Effector memory CD8-positive, alpha-beta T cell (primary cell): ENCODE measurements around the gene TTLL3.

Experiments used
- ATAC-seq: fragments of 150-1000 bp; cut with Tn5 transposase; replicated peaks from 2 replicates; pipeline ENCODE4 v1.10.0; 2021; ENCODE audit warnings: mild to moderate bottlenecking, moderate library complexity
- DNase-seq, 3 experiments: peaks; one replicate each; pipeline ENCODE4 v3.0.0; 2021
- H3K27ac Mint-ChIP-seq, 2 donors: one replicate each; pipeline ENCODE4 v1.8.0; 2022; ENCODE audit warnings: mild to moderate bottlenecking in 2 of 2, mixed read lengths in 2 of 2, moderate library complexity in 2 of 2
- H3K27me3 Mint-ChIP-seq, 2 donors: one replicate each; pipeline ENCODE4 v1.8.0; 2022; ENCODE audit warnings: mixed read lengths in 2 of 2
- H3K36me3 Mint-ChIP-seq: one replicate; pipeline ENCODE4 v1.8.0; 2022; ENCODE audit warnings: mild to moderate bottlenecking, moderate library complexity, mixed read lengths; ENCODE audit not compliant: insufficient read depth
- H3K4me1 Mint-ChIP-seq, 2 donors: one replicate each; pipeline ENCODE4 v1.8.0; 2022; ENCODE audit warnings: low read depth in 2 of 2, mixed read lengths in 2 of 2
- H3K4me3 Mint-ChIP-seq, 2 donors: one replicate each; pipeline ENCODE4 v1.8.0; 2022; ENCODE audit warnings: mild to moderate bottlenecking in 2 of 2, mixed read lengths in 2 of 2, moderate library complexity in 2 of 2
- H3K9me3 Mint-ChIP-seq, 2 donors: one replicate each; pipeline ENCODE4 v1.8.0; 2022; ENCODE audit warnings: mixed read lengths in 2 of 2

Gene TTLL3

DNA sequence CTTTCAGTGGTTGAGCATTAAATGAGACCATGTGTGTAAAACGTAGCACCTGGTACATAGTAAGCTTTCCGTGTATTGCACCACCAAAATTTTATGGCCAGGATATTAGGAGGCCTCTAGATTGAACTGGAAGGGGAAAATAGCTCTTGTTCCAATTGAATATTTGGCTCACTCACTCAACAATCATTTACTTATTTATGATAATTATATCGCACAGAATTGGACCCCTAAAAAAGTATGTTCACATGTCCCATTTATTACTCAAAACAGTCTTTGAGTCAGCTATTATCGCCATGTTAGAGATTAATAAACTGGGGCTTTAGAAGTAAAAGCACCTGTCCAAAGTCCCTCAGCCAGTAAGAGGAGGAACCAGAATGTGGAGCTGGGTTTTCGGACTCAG, 5.1 kb upstream of the TTLL3 start:
- no peaks in the 10 kb centered on the region for H3K27me3 Mint-ChIP-seq
- peak overlapping the region in 1 of 2 donors; percentile 32 for H3K27ac Mint-ChIP-seq
- ATAC-seq (no peak), DNase-seq (no peak)
- no peaks in the 10 kb centered on the region for H3K9me3 Mint-ChIP-seq
- no peak overlapping the region for H3K4me3 Mint-ChIP-seq
- peaks cover 37 to 45% of the 10 kb centered on the region in 2 donors for H3K4me1 Mint-ChIP-seq
- peaks cover 75% of the 10 kb centered on the region for H3K36me3 Mint-ChIP-seq

DNA sequence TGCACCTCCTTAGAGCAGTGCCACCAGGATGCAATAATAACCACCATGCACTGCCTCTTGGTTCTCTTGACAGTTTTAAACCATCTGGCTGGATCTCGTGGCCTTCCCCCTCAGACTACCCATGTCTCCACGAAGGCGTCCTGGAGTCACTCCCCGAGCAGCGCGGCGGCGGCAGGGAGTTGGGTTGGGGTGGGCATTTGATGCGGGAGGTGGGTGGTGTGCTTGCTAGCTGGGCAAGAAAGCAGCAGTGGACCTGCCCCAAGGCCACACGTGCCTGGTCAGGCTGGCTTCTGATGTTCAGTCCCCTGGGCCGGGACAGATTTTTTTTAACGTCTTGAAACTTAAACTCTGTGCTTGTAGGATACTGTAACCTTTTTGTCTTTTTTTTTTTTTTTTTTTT, 3.9 kb upstream of the TTLL3 start:
- H3K4me1 Mint-ChIP-seq, result peaks cover 45 to 54% of the 10 kb centered on the region in 2 donors
- H3K9me3 Mint-ChIP-seq, result no peaks in the 10 kb centered on the region
- DNase-seq (no peak), ATAC-seq (no peak)
- H3K36me3 Mint-ChIP-seq, result peaks cover 68% of the 10 kb centered on the region
- no peaks in the 10 kb centered on the region for H3K27me3 Mint-ChIP-seq
- H3K27ac Mint-ChIP-seq, result peak overlapping the region; percentile 75 to 80
- no peak overlapping the region for H3K4me3 Mint-ChIP-seq

DNA sequence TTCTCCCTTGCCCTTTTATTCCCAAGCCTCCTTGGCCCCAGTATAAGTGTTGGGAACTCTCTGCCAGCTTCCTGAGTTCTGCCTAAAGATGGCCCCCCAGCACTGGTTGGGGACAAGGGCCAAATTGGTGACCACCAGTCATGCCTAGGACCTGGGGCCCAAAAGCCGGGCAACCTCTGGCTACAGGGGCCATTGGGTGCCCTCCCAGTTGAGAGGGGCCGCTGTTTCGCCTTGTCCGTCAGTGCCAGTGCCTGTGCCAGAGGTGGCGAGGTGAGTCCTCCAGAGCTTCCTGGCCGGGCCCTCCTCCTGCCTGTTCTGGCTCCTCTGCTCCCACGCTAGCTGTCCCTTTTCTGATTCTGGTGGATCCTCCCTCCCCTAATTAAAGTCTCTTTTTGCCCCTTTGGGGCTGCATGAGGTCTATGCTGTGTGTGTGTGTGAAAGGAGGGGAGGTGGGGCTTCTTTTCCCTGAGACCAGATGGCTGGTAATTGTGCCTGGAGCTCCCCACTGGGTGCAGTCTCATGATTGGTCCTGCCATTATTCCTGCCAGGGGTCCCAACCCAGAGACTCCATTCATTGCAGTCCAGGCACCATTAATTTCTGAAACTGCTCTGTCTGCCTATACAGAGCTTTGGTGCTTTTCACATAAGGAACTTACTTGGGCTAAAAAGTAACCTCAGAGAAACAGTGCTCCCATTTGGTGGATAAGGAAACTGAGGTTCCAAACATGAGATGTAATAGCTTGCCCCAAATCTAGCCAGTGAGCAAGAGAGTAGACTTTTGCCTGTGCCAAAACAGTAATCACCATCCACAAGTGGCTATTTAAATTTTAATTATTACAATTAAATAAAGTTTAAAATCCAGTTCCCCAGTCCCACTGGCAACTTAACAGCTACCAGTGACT, 3.1 kb upstream of the TTLL3 start:
- Mint-ChIP-seq H3K27me3 (no peaks in the 10 kb centered on the region), H3K36me3 (peaks cover 65% of the 10 kb centered on the region), H3K9me3 (no peaks in the 10 kb centered on the region), H3K4me3 (no peak overlapping the region), H3K4me1 (peaks cover 51 to 57% of the 10 kb centered on the region in 2 donors), H3K27ac (peak overlapping the region; percentile 75 to 80)
- DNase-seq (no peak), ATAC-seq (no peak)

DNA sequence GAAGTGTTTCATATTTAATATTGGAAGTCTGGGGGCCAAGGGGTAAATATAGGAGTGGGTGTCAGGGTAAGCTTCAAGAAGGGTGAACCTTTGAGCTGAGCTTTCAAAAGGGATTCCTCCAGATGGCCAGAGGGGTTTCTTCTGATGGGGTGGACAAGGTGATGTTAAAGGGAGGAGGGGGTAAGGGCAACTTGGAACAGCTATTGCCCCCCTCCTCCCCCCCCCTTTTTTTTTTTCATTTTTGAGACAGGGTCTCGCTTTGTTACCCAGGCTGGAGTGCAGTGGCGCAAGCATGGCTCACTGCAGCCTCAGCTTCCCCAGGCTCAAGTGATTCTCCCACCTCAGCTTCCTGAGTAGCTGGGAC, 2.1 kb upstream of the TTLL3 start:
- H3K36me3 Mint-ChIP-seq, result peaks cover 55% of the 10 kb centered on the region
- DNase-seq (no peak), ATAC-seq (no peak)
- no peaks in the 10 kb centered on the region for H3K9me3 Mint-ChIP-seq
- peak overlapping the region; percentile 90 to 94 for H3K4me3 Mint-ChIP-seq
- H3K27ac Mint-ChIP-seq, result peak overlapping the region; percentile 98 to 99
- H3K27me3 Mint-ChIP-seq, result no peaks in the 10 kb centered on the region
- peaks cover 51 to 54% of the 10 kb centered on the region in 2 donors for H3K4me1 Mint-ChIP-seq

DNA sequence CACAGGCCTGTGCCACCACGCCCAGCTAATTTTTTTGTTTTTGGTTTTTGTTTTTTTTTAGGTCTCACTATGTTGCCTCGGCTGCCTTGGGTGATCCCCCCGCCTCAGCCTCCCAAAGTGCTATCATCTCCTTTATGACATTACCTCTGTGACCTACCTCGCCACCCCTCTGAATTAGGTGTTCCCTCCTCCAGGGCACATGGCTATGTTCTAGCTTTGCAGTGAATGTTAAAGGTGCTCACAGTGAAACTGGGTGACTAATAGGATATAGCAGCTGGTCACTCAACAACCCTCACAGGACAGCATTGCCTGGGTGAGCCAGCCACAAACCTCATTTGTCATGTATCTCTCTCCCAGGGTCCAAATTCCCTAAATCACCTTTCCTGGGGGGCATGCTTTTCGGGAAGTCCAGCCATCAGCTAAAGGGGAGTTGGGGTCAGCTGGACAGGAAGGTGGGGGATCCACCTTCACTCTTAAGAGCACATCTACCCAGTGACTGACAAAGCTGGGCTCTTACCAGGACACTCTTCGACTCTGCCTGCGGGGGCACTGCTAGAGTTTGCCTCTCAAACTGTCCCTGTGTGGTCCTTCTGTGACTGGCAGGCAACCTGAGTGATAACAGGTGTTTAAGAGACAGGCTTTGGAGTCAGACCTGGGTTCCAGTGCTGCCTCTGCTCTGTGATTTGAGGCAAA, 1.6 kb upstream of the TTLL3 start:
- Mint-ChIP-seq H3K27ac (peak overlapping the region; percentile 98 to 99), H3K9me3 (no peaks in the 10 kb centered on the region), H3K27me3 (no peaks in the 10 kb centered on the region), H3K4me3 (peak overlapping the region; percentile 90 to 94), H3K36me3 (peaks cover 53% of the 10 kb centered on the region), H3K4me1 (peaks cover 48 to 49% of the 10 kb centered on the region in 2 donors)
- peak; percentile 32 to 35 (median 32) for DNase-seq
- peak; percentile 68 for ATAC-seq

DNA sequence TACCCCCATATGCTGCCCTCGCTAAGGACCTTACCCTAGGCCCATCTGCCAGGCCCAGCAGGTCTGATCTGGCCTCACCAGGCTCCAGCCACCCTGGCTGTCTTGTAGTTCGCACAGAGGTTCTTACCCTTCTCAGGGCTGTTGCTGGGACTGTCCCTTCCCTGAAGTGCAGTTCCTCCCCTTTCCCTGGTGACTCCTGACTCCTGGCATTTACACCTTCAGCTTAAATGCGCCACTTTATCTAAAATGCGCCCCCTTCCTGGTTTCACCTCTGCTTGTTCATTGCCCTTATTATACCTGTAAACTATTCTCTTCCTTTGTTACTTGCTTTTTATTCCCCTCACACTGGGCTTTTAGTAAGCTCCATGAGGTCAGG, 835 bp upstream of the TTLL3 start:
- ATAC-seq (no peak), DNase-seq (no peak)
- Mint-ChIP-seq H3K4me1 (peaks cover 45 to 46% of the 10 kb centered on the region in 2 donors), H3K4me3 (peak overlapping the region; percentile 90 to 94), H3K27me3 (no peaks in the 10 kb centered on the region), H3K36me3 (peaks cover 46% of the 10 kb centered on the region), H3K9me3 (no peaks in the 10 kb centered on the region), H3K27ac (peak overlapping the region; percentile 98 to 99)

DNA sequence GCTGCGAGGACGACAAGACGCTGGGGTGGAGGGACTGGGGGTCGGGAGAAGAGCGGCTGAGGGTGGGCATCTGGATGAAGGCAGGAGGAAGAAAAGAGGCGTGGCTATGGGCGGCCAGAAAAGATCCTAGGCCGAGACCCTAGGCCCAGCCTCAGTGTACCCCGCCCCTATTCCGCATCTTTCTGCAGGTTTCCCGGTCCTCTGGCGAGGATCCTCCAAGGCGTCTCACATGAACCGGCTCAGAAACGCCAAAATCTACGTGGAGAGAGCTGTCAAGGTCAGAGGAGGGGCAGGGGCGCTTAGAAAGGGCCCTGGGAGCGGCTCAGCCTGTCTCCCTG, 340 bp downstream of the TTLL3 start:
- Mint-ChIP-seq H3K36me3 (peaks cover 34% of the 10 kb centered on the region), H3K27me3 (no peaks in the 10 kb centered on the region), H3K4me1 (peaks cover 44% of the 10 kb centered on the region in 2 donors), H3K9me3 (no peaks in the 10 kb centered on the region), H3K27ac (peak overlapping the region; percentile 33 to 99), H3K4me3 (peak overlapping the region; percentile 90 to 94)
- DNase-seq, result no peak
- no peak for ATAC-seq

DNA sequence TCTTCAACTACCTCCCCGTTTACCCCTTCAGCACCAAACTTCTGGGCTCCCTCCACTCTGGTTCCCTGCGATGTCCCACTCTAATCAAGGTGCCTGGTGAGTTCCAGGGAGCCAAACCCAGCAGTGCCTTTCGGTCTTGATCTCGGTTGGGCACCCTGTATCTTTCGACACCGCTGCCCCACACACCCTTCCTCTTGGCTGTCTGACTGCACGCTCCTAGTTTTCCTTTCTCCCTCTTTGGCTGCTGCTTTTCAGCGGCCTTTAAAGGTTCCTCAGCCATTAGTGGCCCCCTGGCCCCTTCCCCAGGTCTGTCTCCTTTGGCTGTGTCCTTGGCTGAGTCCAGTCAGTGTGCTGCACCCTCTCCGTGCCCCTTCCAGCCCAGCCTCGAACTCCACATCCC, 784 bp downstream of the TTLL3 start:
- H3K4me3 Mint-ChIP-seq, result peak overlapping the region; percentile 90 to 94
- DNase-seq, result no peak
- ATAC-seq, result no peak
- peaks cover 40 to 42% of the 10 kb centered on the region in 2 donors for H3K4me1 Mint-ChIP-seq
- peaks cover 30% of the 10 kb centered on the region for H3K36me3 Mint-ChIP-seq
- H3K9me3 Mint-ChIP-seq, result no peaks in the 10 kb centered on the region
- H3K27me3 Mint-ChIP-seq, result no peaks in the 10 kb centered on the region
- peak overlapping the region; percentile 33 to 99 for H3K27ac Mint-ChIP-seq

DNA sequence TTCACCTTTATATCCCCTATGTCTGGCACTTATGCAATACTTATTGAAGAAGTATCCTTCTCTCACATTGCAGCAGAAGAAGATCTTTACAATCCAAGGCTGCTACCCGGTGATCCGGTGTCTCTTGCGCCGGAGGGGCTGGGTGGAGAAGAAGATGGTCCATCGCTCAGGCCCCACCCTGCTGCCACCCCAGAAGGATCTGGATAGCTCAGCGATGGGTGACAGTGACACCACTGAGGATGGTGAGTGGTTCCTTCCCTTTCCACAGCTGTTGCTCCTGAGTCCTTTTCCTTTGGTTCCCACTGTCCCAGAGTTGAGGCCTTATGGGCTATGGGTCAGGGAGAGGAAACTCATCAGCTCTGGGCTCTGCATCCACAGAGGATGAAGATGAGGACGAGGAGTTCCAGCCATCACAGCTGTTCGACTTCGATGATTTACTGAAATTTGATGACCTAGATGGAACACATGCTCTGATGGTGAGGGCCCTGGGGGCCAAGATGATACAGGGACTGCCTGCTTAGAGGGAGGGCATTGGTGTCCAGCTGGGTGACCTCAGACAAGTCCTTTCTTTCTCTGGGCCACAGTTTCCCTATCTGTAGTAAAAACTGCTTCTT, 2.9 kb downstream of the TTLL3 start:
- no peak for ATAC-seq
- peaks cover 30 to 32% of the 10 kb centered on the region in 2 donors for H3K4me1 Mint-ChIP-seq
- H3K27ac Mint-ChIP-seq, result peak overlapping the region in 1 of 2 donors; percentile 63

DNA sequence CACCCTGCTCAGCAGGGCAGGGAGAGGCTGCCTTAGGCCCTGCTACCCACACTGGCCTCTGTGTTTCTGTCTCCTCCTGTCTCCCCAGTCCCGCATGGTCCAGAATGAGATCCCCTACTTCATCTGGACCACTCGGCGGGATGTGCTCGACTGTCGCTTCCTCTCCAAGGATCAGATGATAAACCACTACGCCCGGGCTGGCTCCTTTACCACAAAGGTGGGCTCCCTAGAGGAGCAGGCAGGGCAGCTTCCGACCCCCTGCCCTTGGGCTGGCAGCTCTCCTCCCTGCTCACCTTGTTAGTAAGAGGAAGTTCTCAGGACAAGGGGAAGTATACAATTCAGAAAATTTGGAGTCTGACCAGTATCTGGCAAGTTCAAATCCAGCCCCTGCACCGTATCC, 5.9 kb downstream of the TTLL3 start:
- no peaks in the 10 kb centered on the region for H3K9me3 Mint-ChIP-seq
- ATAC-seq (no peak), DNase-seq (no peak)
- H3K4me1 Mint-ChIP-seq, result peaks cover 5 to 8% of the 10 kb centered on the region in 2 donors
- no peak overlapping the region for H3K27ac Mint-ChIP-seq
- no peak overlapping the region for H3K4me3 Mint-ChIP-seq
- no peaks in the 10 kb centered on the region for H3K27me3 Mint-ChIP-seq
- peaks cover 13% of the 10 kb centered on the region for H3K36me3 Mint-ChIP-seq

More for the DNA sequence above, 2.9 kb downstream of the TTLL3 start:
- Mint-ChIP-seq H3K9me3 (no peaks in the 10 kb centered on the region), H3K27me3 (no peaks in the 10 kb centered on the region), H3K4me3 (no peak overlapping the region), H3K36me3 (peaks cover 17% of the 10 kb centered on the region)
- DNase-seq, result no peak

DNA sequence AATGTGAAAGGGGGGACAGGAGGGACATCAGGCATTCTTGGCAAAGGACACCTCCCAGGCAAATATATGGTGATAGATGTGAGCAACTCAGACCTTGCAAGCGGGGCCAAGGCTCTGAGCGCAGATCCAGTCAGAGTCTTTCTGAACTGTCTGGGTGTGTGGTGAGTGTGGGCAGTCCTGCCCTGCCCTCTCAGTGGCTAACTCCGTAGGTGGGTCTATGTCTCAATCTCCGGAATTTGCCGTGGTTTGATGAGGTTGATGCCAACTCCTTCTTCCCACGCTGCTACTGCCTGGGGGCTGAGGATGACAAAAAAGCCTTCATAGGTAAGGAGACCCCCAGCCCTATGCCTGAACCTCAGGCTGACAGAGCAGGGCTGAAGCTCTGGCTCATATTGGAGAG, 7.4 kb downstream of the TTLL3 start:
- Mint-ChIP-seq H3K36me3 (peaks cover 10% of the 10 kb centered on the region), H3K27ac (peak overlapping the region in 1 of 2 donors; percentile 72), H3K4me3 (no peak overlapping the region), H3K27me3 (no peaks in the 10 kb centered on the region), H3K9me3 (no peaks in the 10 kb centered on the region), H3K4me1 (peaks cover 0 to 2% of the 10 kb centered on the region in 2 donors)
- no peak for ATAC-seq
- DNase-seq, result no peak

DNA sequence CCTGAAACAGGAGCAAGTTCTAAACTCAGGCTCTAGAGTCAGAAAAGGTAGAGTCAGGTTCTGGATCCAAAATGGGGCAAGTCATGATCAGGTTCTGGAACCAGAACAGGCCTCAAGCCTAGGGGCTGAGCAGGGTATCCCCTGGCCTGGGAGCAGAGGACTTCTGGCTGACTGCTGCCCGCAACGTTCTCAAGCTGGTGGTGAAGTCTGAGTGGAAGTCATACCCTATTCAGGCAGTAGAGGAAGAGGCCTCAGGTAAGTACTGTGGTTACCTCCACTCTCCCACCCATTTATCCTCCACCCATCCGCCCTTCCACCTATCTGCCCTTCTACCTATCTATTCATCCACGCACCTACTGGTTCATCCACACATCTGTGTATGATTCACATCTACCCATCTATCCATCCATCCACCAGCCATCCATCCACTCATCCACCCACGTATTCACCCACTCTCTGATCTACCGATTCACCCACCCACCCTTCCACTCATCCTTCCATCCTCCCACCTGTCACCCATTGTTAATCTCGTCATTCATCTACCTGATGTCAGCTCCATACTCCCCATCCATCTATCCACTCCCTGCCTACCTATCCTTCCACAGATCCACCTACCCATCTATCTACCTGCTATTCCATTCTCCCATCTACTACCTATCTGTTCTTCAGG, 8.7 kb downstream of the TTLL3 start:
- ATAC-seq, result no peak
- peak overlapping the region in 1 of 2 donors; percentile 10 for H3K27ac Mint-ChIP-seq

DNA sequence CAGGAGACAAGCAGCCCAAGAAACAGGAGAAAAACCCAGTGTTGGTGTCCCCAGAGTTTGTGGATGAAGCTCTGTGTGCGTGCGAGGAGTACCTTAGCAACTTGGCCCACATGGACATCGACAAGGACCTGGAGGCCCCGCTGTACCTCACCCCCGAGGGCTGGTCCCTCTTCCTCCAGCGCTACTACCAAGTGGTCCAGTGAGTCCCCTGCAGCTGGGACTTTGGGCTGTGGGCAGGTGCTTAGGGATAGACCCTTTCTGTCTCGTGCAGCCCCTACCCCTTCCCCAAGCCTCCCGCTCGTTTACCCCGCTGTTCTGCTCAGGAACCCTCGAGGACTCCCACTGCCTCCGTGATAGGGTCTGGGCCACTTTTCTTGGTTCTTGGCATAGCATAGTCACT, 10.5 kb downstream of the TTLL3 start:
- H3K4me1 Mint-ChIP-seq, result peaks cover 2 to 3% of the 10 kb centered on the region in 2 donors
- no peak for ATAC-seq
- no peak overlapping the region for H3K27ac Mint-ChIP-seq

More for the DNA sequence above, 8.7 kb downstream of the TTLL3 start:
- Mint-ChIP-seq H3K9me3 (no peaks in the 10 kb centered on the region), H3K4me1 (peaks cover under 1 to 2% of the 10 kb centered on the region in 2 donors), H3K4me3 (no peak overlapping the region), H3K27me3 (no peaks in the 10 kb centered on the region), H3K36me3 (peaks cover 6% of the 10 kb centered on the region)
- no peak for DNase-seq

More for the DNA sequence above, 10.5 kb downstream of the TTLL3 start:
- no peak overlapping the region for H3K4me3 Mint-ChIP-seq
- H3K27me3 Mint-ChIP-seq, result no peaks in the 10 kb centered on the region
- DNase-seq, result no peak
- no peaks in the 10 kb centered on the region for H3K9me3 Mint-ChIP-seq
- H3K36me3 Mint-ChIP-seq, result peaks cover 6% of the 10 kb centered on the region
